Stimulated activated memory B cell treated with anti-CD40 and anti-IgM and Interleukin-4, amounts not matched to agents 10 μg/mL and 1 μg/mL and 100 μg/mL, for 72 hours (primary cell): ENCODE measurements around the gene CECR2.
"Not testable (repeated sequence)": the region's sequence is repeated elsewhere in the genome, so short reads cannot be mapped to it uniquely, and the experiment has no call there.

ENCODE experiments used
- ATAC-seq: fragments of 150-1000 bp; cut with Tn5 transposase; 2 replicates; pipeline ENCODE4 v1.10.0; 2021
- H3K27ac Mint-ChIP-seq: one replicate; pipeline ENCODE4 v1.8.0; 2022; ENCODE audit warnings: mild to moderate bottlenecking, mixed read lengths
- H3K27me3 Mint-ChIP-seq: one replicate; pipeline ENCODE4 v1.8.0; 2022; ENCODE audit warnings: mixed read lengths
- H3K36me3 Mint-ChIP-seq: one replicate; pipeline ENCODE4 v1.8.0; 2022; ENCODE audit warnings: mixed read lengths
- H3K4me1 Mint-ChIP-seq: one replicate; pipeline ENCODE4 v1.8.0; 2022; ENCODE audit warnings: mixed read lengths
- H3K4me3 Mint-ChIP-seq: one replicate; pipeline ENCODE4 v1.8.0; 2022; ENCODE audit warnings: mild to moderate bottlenecking, moderate library complexity, mixed read lengths
- H3K9me3 Mint-ChIP-seq: one replicate; pipeline ENCODE4 v1.8.0; 2022; ENCODE audit warnings: mixed read lengths

CECR2 gene

DNA sequence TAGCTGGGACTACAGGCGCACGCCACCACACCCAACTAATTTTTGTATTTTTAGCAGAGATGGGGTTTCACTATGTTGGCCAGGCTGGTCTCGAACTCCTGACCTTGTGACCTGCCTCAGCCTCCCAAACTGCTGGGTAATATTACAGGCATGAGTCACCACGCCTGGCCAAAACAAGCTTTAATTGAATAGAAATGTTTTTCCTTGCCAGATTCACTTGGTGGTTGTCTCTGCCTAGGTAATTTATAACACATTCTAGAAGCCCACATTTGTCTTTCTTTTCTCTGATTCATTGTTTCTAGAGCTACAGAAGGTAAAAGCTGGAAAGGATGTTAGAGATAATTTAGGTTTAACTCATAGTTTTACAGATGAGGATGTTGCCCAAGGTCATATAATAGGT lies 41.3 kb downstream of the CECR2 start:
- no peaks in the 10 kb centered on the region for H3K9me3 Mint-ChIP-seq
- no peak overlapping the region for H3K27ac Mint-ChIP-seq
- no peaks in the 10 kb centered on the region for H3K36me3 Mint-ChIP-seq
- peaks cover 8% of the 10 kb centered on the region for H3K27me3 Mint-ChIP-seq
- no peak for ATAC-seq
- H3K4me1 Mint-ChIP-seq, result no peaks in the 10 kb centered on the region
- H3K4me3 Mint-ChIP-seq, result no peak overlapping the region

DNA sequence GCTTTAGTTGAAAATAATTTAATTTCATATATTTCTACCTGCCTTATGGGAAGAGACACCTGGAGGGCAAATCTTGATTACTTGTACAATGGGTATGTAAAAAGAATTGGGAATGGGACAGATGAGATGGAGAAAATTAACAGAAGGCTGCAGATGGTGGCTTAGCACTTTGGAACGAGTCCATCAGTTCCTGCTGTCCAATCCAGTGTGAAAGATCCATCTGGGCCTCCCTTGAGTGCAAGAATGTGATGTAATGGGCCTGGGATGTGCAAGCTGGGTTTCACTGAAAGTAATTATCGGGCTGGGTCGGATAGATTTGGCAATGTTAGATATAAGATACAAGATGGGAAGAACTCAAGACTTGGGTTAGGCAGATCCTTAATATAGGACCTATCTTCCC lies 42.0 kb downstream of the CECR2 start:
- H3K9me3 Mint-ChIP-seq, result no peaks in the 10 kb centered on the region
- H3K27ac Mint-ChIP-seq, result no peak overlapping the region
- H3K4me3 Mint-ChIP-seq, result no peak overlapping the region
- no peak for ATAC-seq
- H3K27me3 Mint-ChIP-seq, result peaks cover 8% of the 10 kb centered on the region
- no peaks in the 10 kb centered on the region for H3K36me3 Mint-ChIP-seq
- H3K4me1 Mint-ChIP-seq, result no peaks in the 10 kb centered on the region

DNA sequence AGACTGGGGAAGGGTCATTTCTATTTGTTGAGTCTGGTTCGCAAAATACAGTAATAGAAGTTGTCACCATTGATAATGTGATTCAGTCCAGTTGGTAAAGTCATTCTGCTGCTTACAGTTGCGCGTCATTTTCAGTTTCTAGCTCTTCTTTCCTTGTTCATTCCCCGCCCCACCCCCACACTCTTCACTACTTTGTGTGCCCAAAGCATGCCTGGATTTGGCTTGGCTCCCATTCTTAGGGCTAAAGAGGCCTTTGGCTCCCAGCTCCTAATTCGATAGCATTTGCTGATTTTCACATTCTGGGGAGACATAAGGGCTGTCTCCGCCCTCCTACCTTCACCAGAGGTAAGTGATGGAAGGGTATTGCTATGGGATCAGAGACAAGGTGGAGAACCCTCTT lies 43.0 kb downstream of the CECR2 start:
- no peaks in the 10 kb centered on the region for H3K9me3 Mint-ChIP-seq
- no peak overlapping the region for H3K27ac Mint-ChIP-seq
- H3K36me3 Mint-ChIP-seq, result no peaks in the 10 kb centered on the region
- no peaks in the 10 kb centered on the region for H3K4me1 Mint-ChIP-seq
- peaks cover 8% of the 10 kb centered on the region for H3K27me3 Mint-ChIP-seq
- H3K4me3 Mint-ChIP-seq, result no peak overlapping the region
- ATAC-seq, result no peak

DNA sequence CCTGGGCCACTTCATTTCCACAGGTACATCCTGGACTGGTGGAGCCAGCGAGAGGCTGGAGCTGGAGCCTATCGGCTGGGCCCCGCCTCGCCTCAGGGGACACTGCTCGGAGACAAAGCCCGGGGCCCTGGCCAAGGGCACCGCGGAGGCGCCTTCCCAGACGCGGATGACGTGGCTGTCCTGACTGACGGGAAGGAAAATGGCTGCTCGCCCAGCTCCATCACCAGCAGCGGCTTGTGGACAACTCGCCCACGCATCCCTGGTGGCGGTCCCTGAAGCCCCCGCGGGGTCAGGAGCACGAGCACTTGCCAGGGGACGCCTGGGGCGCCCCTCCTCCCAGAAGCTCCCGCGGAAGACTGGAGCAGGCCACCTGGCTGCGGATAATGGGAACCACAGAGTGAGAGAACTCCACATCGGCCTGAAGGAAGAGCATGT lies 49.6 kb downstream of the CECR2 start:
- ATAC-seq, result peak; percentile 45
- Mint-ChIP-seq H3K27me3 (no peaks in the 10 kb centered on the region), H3K9me3 (no peaks in the 10 kb centered on the region), H3K36me3 (no peaks in the 10 kb centered on the region), H3K4me3 (no peak overlapping the region), H3K4me1 (no peaks in the 10 kb centered on the region), H3K27ac (no peak overlapping the region)

DNA sequence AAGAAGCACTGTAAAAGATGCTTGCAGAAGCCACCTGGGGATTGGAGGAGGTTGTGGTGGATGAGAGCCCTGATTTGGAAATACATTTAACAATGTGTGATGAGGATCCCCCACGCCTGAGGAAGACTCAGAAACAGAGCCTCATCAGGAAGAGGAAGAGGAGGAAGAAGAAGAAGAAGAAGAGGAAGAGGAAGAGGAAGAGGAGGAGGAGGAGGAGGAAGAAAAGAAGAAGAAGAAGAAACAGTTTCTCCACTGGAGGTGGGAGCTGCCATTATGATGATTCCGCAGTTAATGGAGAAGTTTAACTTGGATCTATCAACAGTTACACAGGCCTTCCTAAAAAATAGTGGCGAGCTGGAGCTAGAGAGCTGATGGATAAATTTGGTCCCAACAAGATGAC lies 50.1 kb downstream of the CECR2 start:
- H3K4me1 Mint-ChIP-seq, result no peaks in the 10 kb centered on the region
- no peaks in the 10 kb centered on the region for H3K27me3 Mint-ChIP-seq
- no peak overlapping the region for H3K4me3 Mint-ChIP-seq
- H3K9me3 Mint-ChIP-seq, result no peaks in the 10 kb centered on the region
- H3K27ac Mint-ChIP-seq, result no peak overlapping the region
- no peak for ATAC-seq
- no peaks in the 10 kb centered on the region for H3K36me3 Mint-ChIP-seq

DNA sequence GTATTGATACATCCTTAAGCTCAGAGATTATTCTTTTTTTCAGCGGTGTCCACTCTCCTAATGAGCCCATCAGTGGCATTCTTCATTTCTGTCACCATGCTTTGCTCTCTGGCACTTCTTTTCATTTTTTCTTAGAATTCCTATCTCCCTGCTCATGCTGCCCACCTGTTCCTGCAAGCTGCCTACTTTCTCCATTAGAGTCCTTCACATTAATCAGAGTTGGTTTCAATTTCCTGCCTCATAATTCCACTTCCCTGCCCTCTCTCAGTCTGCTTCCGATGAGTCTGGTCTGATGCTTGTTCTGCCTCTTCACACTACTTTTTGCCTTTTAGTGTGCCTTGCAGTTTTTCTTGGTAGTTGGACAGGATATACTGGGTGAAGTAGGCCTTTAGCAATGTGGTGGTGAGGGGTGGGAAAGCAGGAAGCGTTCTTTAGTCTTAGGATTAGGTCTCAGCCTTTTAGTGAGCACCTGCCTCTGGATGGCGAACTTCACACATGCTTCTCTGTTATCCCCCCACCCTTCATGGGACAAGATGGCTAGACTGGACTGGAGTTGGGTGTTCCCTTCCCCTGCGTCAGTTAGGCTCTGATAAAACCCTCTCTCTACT lies 53.6 kb downstream of the CECR2 start:
- Mint-ChIP-seq H3K4me3 (no peak overlapping the region), H3K4me1 (no peaks in the 10 kb centered on the region), H3K36me3 (no peaks in the 10 kb centered on the region), H3K9me3 (no peaks in the 10 kb centered on the region), H3K27me3 (peaks cover 12% of the 10 kb centered on the region), H3K27ac (no peak overlapping the region)
- ATAC-seq, result no peak

DNA sequence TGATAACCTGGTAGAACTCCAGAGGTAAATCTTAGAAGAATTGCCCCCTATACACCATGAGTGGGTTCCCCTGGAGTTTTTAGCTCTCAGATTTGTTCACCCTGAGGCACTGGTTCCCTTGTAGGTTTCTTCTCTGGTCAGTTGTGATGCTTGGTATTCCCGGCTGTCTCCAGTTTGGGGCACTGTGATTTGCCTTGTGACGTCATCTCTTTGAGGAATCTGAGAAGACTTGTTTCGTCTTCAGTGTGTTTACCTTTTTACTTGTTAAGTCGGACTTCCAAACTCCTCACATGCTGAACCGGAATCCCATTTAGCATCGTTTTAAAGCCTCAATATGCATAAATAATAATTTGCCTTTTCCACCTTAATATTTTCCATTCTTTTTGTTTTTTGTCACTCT lies 54.4 kb downstream of the CECR2 start:
- Mint-ChIP-seq H3K4me1 (no peaks in the 10 kb centered on the region), H3K27me3 (peaks cover 20% of the 10 kb centered on the region), H3K27ac (no peak overlapping the region), H3K9me3 (no peaks in the 10 kb centered on the region), H3K36me3 (no peaks in the 10 kb centered on the region), H3K4me3 (no peak overlapping the region)
- no peak for ATAC-seq

DNA sequence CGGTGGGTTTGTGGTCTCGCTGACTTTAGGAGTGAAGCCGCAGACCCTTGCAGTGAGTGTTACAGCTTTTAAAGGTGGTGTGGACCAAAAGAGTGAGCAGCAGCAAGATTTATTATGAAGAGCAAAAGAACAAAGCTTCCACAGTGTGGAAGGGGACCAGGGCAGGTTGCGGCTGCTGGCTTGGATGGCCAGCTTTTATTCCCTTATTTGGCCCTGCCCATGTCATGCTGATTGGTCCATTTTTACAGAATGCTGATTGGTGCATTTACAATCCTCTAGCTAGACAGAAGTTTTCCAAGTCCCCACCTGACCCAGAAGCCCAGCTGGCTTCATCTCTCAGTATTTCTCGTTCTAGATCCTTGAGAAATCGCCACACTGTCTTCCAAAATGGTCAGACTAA lies 58.3 kb downstream of the CECR2 start:
- H3K27me3 Mint-ChIP-seq, result peaks cover 30% of the 10 kb centered on the region
- H3K4me3 Mint-ChIP-seq, H3K9me3 Mint-ChIP-seq: not testable (repeated sequence)

DNA sequence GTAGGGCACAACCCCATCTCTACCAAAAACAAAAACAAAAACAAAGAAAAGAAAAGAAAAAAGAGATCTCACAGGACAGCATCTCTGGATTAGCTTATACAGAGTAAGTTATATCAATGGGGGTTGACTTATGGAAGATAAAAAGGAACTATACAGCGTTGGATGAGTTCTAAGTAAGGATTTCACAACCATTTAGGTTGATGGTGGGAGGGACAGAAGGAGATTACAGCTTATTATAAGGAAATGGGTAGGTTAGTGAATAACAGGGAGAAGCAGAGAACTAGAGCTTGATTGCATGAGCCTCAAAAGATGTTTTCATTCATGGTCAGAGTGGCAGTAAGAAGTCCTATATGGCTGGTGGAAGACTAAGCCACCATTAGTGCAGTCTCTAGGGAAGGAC lies 60.3 kb downstream of the CECR2 start:
- H3K27ac Mint-ChIP-seq, result no peak overlapping the region
- no peak overlapping the region for H3K4me3 Mint-ChIP-seq
- H3K9me3 Mint-ChIP-seq, result no peaks in the 10 kb centered on the region
- H3K36me3 Mint-ChIP-seq, result no peaks in the 10 kb centered on the region
- peaks cover 43% of the 10 kb centered on the region for H3K27me3 Mint-ChIP-seq
- no peak for ATAC-seq
- H3K4me1 Mint-ChIP-seq, result no peaks in the 10 kb centered on the region

More for the DNA sequence above, 58.3 kb downstream of the CECR2 start:
- not testable (repeated sequence) for ATAC-seq, H3K27ac Mint-ChIP-seq, H3K4me1 Mint-ChIP-seq, H3K36me3 Mint-ChIP-seq

DNA sequence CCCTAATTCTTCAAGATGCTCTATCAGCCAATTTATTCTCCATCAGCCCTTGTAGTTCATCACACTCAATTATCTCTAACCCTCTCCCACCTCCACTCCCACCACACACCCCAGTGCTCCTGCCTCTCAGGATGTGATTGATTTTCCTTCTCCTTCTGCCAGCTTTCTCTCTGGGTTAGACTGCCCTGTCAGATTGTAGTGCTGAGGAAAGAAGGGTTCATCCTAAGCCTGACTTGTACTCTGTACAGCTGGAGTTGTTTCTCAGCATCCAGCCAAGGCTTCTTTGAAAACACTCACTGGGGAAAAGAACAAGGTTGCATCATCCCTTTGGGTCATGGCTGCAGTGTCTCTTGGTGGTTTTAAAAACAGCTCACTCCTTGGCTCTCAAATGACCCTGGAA lies 61.2 kb downstream of the CECR2 start:
- Mint-ChIP-seq H3K27ac (no peak overlapping the region), H3K4me1 (no peaks in the 10 kb centered on the region), H3K27me3 (peaks cover 49% of the 10 kb centered on the region), H3K4me3 (no peak overlapping the region), H3K9me3 (no peaks in the 10 kb centered on the region), H3K36me3 (no peaks in the 10 kb centered on the region)
- no peak for ATAC-seq

DNA sequence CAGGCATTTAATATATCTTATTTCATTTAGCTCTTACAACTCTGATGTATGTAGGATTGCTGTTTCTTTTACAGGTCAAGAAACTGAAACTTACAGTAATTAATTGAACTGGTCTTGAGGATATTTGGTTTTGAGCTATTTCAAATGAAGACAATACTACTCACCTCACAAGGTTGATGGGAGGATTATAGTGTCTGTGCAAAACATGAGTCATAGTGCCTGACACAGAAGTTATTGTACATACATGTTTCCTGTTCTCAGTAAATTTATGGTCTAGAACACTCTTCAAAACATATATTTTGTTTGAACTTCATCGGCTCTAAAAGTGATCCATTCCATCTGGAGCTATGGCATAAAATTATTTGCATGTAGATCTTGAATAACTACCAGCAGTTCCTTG lies 61.9 kb downstream of the CECR2 start:
- Mint-ChIP-seq H3K4me1 (no peaks in the 10 kb centered on the region), H3K9me3 (no peaks in the 10 kb centered on the region), H3K4me3 (no peak overlapping the region), H3K27me3 (peaks cover 45% of the 10 kb centered on the region), H3K36me3 (no peaks in the 10 kb centered on the region), H3K27ac (no peak overlapping the region)
- ATAC-seq, result no peak

DNA sequence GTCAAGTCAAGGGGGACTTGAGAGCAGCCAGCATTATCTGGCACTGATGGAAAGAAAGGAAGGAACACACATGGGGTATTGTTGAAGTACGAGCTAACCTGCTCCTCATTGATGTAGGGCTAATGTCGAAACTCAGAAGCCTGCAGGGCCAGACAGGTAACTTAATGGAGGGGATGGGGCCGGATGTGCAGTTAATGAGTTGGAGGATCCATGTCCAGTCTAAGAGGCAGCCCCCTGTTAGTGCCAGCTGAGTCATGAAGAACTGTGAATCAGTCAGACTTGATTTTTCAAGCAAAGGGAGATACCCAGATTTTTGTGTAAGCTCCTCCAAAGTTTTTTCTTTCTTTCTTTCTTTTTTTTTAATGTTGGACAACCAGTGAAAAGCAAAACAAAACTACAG lies 65.6 kb downstream of the CECR2 start:
- H3K27ac Mint-ChIP-seq, result no peak overlapping the region
- no peak overlapping the region for H3K4me3 Mint-ChIP-seq
- no peak for ATAC-seq
- H3K27me3 Mint-ChIP-seq, result peaks cover 40% of the 10 kb centered on the region
- no peaks in the 10 kb centered on the region for H3K9me3 Mint-ChIP-seq
- H3K4me1 Mint-ChIP-seq, result no peaks in the 10 kb centered on the region
- H3K36me3 Mint-ChIP-seq, result no peaks in the 10 kb centered on the region

DNA sequence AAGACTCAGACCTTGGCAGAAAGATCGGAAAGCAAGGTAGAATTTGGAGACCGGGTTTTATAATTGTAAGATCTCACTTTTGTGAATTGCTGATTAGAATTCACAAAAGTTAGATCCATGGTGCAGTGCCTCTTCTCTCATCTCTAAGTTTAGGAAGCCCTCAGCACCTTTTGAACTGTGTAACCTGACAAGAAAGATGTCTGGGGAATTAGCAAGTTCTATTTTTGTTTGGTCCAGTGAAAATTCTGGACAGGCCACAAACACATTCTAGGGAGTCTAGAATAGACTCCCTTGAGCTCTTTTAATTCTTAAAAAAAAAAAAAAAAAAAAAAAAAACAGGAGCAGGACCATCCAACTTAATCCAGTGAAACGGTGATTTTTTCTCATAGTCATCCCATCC lies 66.1 kb downstream of the CECR2 start:
- no peaks in the 10 kb centered on the region for H3K4me1 Mint-ChIP-seq
- no peak for ATAC-seq
- no peaks in the 10 kb centered on the region for H3K36me3 Mint-ChIP-seq
- H3K27ac Mint-ChIP-seq, result no peak overlapping the region
- H3K27me3 Mint-ChIP-seq, result peaks cover 40% of the 10 kb centered on the region
- H3K4me3 Mint-ChIP-seq, result no peak overlapping the region
- no peaks in the 10 kb centered on the region for H3K9me3 Mint-ChIP-seq

DNA sequence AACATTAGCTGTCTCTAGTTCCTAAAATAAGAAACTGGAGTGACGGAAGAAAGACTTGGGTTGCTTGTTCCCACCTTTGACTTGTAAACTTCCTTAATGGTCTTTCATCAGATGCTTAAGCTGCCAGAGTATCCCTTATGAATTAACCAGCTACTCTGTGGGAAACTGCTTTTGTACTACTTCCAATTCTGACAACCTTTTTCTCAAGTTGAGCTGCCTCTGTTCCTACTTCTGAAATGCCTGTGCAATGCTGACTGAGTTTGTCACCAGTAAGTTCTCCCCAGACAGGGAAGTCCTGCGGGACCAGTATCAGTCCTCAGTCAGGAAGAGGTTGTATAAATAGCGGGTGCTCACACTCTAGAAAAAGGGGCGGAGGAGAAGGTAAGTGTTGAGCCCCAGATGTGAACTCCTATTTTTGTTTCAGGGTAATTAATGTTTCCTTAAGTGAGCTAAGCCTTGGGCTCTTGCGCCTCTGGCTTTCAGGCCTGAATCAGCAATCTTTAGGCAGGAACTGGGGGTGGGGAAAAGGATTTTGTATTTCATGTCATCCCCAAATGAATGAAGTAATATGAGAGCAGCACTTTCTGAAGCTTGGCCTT lies 67.2 kb downstream of the CECR2 start:
- no peak for ATAC-seq
- peaks cover 40% of the 10 kb centered on the region for H3K27me3 Mint-ChIP-seq

DNA sequence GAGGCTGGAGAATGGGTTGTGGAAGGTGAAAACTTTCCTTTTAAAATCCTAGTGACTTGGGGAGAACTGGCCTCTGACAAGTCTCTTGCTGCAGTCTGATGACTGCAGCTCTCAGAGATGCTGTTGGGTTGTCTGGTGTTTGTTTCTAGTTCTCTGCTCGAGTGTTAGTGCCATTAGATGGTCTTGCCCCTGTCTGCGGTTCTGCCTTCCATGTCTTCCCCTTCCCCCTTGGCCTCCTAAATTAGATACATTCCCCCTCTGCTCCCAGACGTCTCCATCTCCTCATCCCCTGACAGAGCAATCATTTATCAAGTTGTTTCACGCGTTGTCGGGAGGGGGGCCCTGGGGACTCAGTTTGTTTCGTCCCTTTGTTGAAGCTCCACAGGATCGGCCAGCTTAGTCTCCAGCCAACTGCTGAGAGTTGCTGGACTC lies 67.7 kb downstream of the CECR2 start:
- H3K4me3 Mint-ChIP-seq, result no peak overlapping the region
- no peak for ATAC-seq
- H3K9me3 Mint-ChIP-seq, result no peaks in the 10 kb centered on the region
- no peak overlapping the region for H3K27ac Mint-ChIP-seq
- H3K4me1 Mint-ChIP-seq, result no peaks in the 10 kb centered on the region
- peaks cover 46% of the 10 kb centered on the region for H3K27me3 Mint-ChIP-seq
- H3K36me3 Mint-ChIP-seq, result no peaks in the 10 kb centered on the region

More for the DNA sequence above, 67.2 kb downstream of the CECR2 start:
- H3K4me1 Mint-ChIP-seq, result no peaks in the 10 kb centered on the region
- H3K36me3 Mint-ChIP-seq, result no peaks in the 10 kb centered on the region
- H3K27ac Mint-ChIP-seq, result no peak overlapping the region
- no peak overlapping the region for H3K4me3 Mint-ChIP-seq
- H3K9me3 Mint-ChIP-seq, result no peaks in the 10 kb centered on the region

DNA sequence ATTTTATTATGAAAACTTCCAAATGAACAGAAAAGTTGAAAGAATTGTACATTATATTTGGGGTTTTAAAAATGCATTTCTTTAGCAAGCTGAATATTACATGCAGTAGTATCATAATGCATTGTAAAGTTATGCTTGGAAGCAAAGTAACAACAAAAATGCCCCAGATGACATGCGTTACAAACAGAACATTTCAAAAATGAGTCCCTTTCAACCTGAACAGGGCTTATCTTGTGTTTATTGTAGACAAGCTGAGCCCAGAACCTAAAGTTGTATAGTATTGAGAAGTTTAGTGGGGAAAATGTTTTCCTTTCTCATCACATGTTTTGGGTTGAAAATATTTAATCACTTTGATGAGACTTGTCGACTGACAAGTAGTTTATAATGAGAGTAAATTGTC lies 68.8 kb downstream of the CECR2 start:
- H3K9me3 Mint-ChIP-seq, result no peaks in the 10 kb centered on the region
- no peaks in the 10 kb centered on the region for H3K36me3 Mint-ChIP-seq
- no peak overlapping the region for H3K27ac Mint-ChIP-seq
- no peaks in the 10 kb centered on the region for H3K4me1 Mint-ChIP-seq
- H3K27me3 Mint-ChIP-seq, result peaks cover 49% of the 10 kb centered on the region
- H3K4me3 Mint-ChIP-seq, result no peak overlapping the region
- no peak for ATAC-seq
